GM19240 (cell line): ENCODE data around the gene LACC1.

Experiments
- DNase-seq: peaks from one replicate; pipeline ENCODE4 v3.0.0; 2011; ENCODE audit warnings: low spot score; ENCODE audit not compliant: insufficient read length

The LACC1 gene

GRCh38 chr13:43879755-43880181 lies at the start of gene LACC1:
LACC1 (plus strand) TSS chr13:43879904; CDS start chr13:43880986, 1,082 bp downstream.
- DNase-seq: no peak

- DNase-seq: no peak
These were observed 49.2 kb upstream of the LACC1 start for GRCh38 chr13:43830497-43830881.

- no peak for DNase-seq
These were observed 48.6 kb upstream of the LACC1 start for GRCh38 chr13:43831088-43831487.

- DNase-seq: no peak
These were observed 44.0 kb upstream of the LACC1 start for GRCh38 chr13:43835701-43836100.

- DNase-seq: no peak
These were observed 40.8 kb upstream of the LACC1 start for GRCh38 chr13:43838909-43839308.

GRCh38 chr13:43846496-43847158 lies 33.1 kb upstream of the LACC1 start:
- DNase-seq: no peak

- no peak for DNase-seq
These were observed 31.6 kb upstream of the LACC1 start for GRCh38 chr13:43848001-43848649.

GRCh38 chr13:43850873-43851272 lies 28.8 kb upstream of the LACC1 start:
- DNase-seq: no peak

- no peak for DNase-seq
These were observed 26.7 kb upstream of the LACC1 start for GRCh38 chr13:43852923-43853404.

- no peak for DNase-seq
These were observed 17.8 kb upstream of the LACC1 start for GRCh38 chr13:43861863-43862262.

- no peak for DNase-seq
These were observed 14.8 kb upstream of the LACC1 start for GRCh38 chr13:43864921-43865320.

- DNase-seq: no peak
These were observed 13.8 kb upstream of the LACC1 start for GRCh38 chr13:43865892-43866291.

- no peak for DNase-seq
These were observed 7.5 kb upstream of the LACC1 start for GRCh38 chr13:43872181-43872580.

- DNase-seq: no peak
These were observed 5.1 kb upstream of the LACC1 start for GRCh38 chr13:43874504-43875092.

- DNase-seq: no peak
These were observed 3.3 kb upstream of the LACC1 start for GRCh38 chr13:43876366-43876765.

- no peak for DNase-seq
These were observed 2.4 kb upstream of the LACC1 start for GRCh38 chr13:43877326-43877725.

GRCh38 chr13:43877766-43878165 lies 1.9 kb upstream of the LACC1 start:
- no peak for DNase-seq

- DNase-seq: peak; percentile 28
These were observed 581 bp upstream of the LACC1 start, which contains the start of gene CCDC122 for GRCh38 chr13:43878892-43879754. CCDC122 (minus strand) TSS chr13:43879740; CDS start chr13:43869376, 10,364 bp downstream.

- DNase-seq: no peak
These were observed 631 bp downstream of the LACC1 start for GRCh38 chr13:43880214-43880855.

- DNase-seq: no peak
These were observed 1.2 kb downstream of the LACC1 start for GRCh38 chr13:43880926-43881325.

GRCh38 chr13:43881580-43881979 lies 1.9 kb downstream of the LACC1 start:
- no peak for DNase-seq
